K562 (cell line): Measurements from ENCODE around the gene CHRM1. TPM values are rescaled to one million over a fixed set of nuclear protein-coding genes. Genes with fewer than 3 reads are reported as not detected.

Experiments
- ATF3 ChIP-seq, 2 experiments: fragments of 450-650 bp in 1 of 2; sonication (generic) in 1 of 2; formaldehyde crosslinking in 1 of 2; IDR thresholded peaks in 1 of 2; conservative IDR thresholded peaks in 1 of 2; 2 replicates each; pipeline versions ENCODE4 v1.6.1 to v1.8.1; 2016 to 2023; ENCODE audit warnings: mild to moderate bottlenecking in 2 of 2, moderate library complexity in 2 of 2, inconsistent platforms in 1 of 2, missing genetic modification reagents in 1 of 2
- E2F8 ChIP-seq: fragments of 450-650 bp; IDR thresholded peaks from 2 replicates; pipeline ENCODE4 v1.7.1; 2018; ENCODE audit warnings: mild to moderate bottlenecking, low read depth; ENCODE audit not compliant: partially characterized antibody
- HNRNPUL1 ChIP-seq: fragments of 200-400 bp; formaldehyde crosslinking; IDR thresholded peaks from 2 replicates; pipeline ENCODE4 v1.6.1; 2017; ENCODE audit warnings: low read length
- JUND ChIP-seq, 2 experiments: IDR thresholded peaks; 2 replicates in 1 of 2; 3 replicates in 1 of 2; pipeline ENCODE4 v1.6.1; 2011; ENCODE audit warnings: borderline replicate concordance in 2 of 2, low read depth in 2 of 2, low read length in 2 of 2, improper control_type of control experiment in 1 of 2, missing biosample characterization in 1 of 2, missing genetic modification characterization in 1 of 2, missing genetic modification reagents in 1 of 2
- KAT2B ChIP-seq: IDR thresholded peaks from one replicate; pipeline ENCODE4 v1.6.1; 2012; ENCODE audit warnings: low read depth, mild to moderate bottlenecking, control low read depth, inconsistent platforms, low read length, moderate library complexity
- MAZ ChIP-seq, 2 experiments: fragments of 450-650 bp in 1 of 2; sonication (generic) in 1 of 2; formaldehyde crosslinking; IDR thresholded peaks in 1 of 2; conservative IDR thresholded peaks in 1 of 2; 2 replicates each; pipeline versions ENCODE4 v1.4.0 to v1.5.0; 2020; ENCODE audit warnings: mild to moderate bottlenecking in 1 of 2, missing genetic modification reagents in 1 of 2
- MCM3 ChIP-seq: fragments of 450-650 bp; IDR thresholded peaks from 2 replicates; pipeline ENCODE4 v1.6.1; 2016
- MXI1 ChIP-seq: IDR thresholded peaks from 2 replicates; pipeline ENCODE4 v1.6.1; 2011; ENCODE audit warnings: low read depth, mild to moderate bottlenecking, improper control_type of control experiment, low read length
- NCOA2 ChIP-seq, 2 experiments: fragments of 450-650 bp; IDR thresholded peaks; 2 replicates each; pipeline ENCODE4 v1.6.1; 2018; ENCODE audit warnings: mild to moderate bottlenecking in 2 of 2, moderate library complexity in 1 of 2; ENCODE audit not compliant: partially characterized antibody in 2 of 2
- NCOA4 ChIP-seq: fragments of 450-650 bp; IDR thresholded peaks from 2 replicates; pipeline ENCODE4 v1.6.1; 2018; ENCODE audit warnings: mild to moderate bottlenecking; ENCODE audit not compliant: partially characterized antibody
- PRPF4 ChIP-seq: fragments of 200-400 bp; formaldehyde crosslinking; IDR thresholded peaks from one replicate; pipeline ENCODE4 v1.6.1; 2017; ENCODE audit warnings: low read length, low read depth, mild to moderate bottlenecking; ENCODE audit not compliant: insufficient read depth, poor library complexity, severe bottlenecking
- RBM17 ChIP-seq: fragments of 200-400 bp; formaldehyde crosslinking; IDR thresholded peaks from 2 replicates; pipeline ENCODE4 v1.6.1; 2017; ENCODE audit warnings: low read depth, mild to moderate bottlenecking, low read length, borderline replicate concordance
- SMARCE1 ChIP-seq: fragments of 450-650 bp; IDR thresholded peaks from 2 replicates; pipeline ENCODE4 v1.7.1; 2016; ENCODE audit warnings: mild to moderate bottlenecking
- ZC3H8 ChIP-seq: fragments of 450-650 bp; IDR thresholded peaks from 2 replicates; pipeline ENCODE4 v1.6.1; 2017
- polyA plus RNA-seq, 8 experiments: library from polyadenylated mRNA; depleted of rRNA in 4 of 8; stranded (reverse) in 5 of 8; unstranded in 3 of 8; fragments of >200 nt; fragmentation: Nextera tagmentation in 2 of 8; fragmentation: Illumina TruSeq in 1 of 8; extraction: Ambion mirVana in 2 of 8; extraction: Trizol in 1 of 8; gene quantifications; 2 replicates each; pipeline versions ENCODE4 v1.2.1 to v1.2.3, GENCODE V29; 2011 to 2014; ENCODE audit warnings: inconsistent platforms in 1 of 8, missing spikeins in 1 of 8
- total RNA-seq, 7 experiments: library from RNA; depleted of rRNA in 6 of 7; stranded (reverse); fragments of >200 nt in 6 of 7; fragmentation: Illumina TruSeq in 2 of 7; extraction: Trizol in 2 of 7; gene quantifications; 2 replicates each; pipeline versions ENCODE4 v1.2.1 to v1.2.3, GENCODE V29; 2011 to 2021; ENCODE audit warnings: low replicate concordance in 1 of 7
- TF ChIP-seq, protein P1 (sequence below): IDR thresholded peaks from 2 replicates; pipeline ENCODE4 v1.6.1; 2012; ENCODE audit warnings: low read depth, low read length, improper control_type of control experiment, borderline replicate concordance
- TF ChIP-seq, protein P2 (sequence below): fragments of 150-350 bp; IDR thresholded peaks from 2 replicates; pipeline ENCODE4 v1.6.1; 2014; ENCODE audit warnings: low read depth, mild to moderate bottlenecking, low read length, borderline replicate concordance

Gene CHRM1
- total and polyA plus RNA-seq, 9 of the 15 experiments (the other 6 are each of a cell fraction or from before 2014, with no cell fraction given) = not detected

DNA sequence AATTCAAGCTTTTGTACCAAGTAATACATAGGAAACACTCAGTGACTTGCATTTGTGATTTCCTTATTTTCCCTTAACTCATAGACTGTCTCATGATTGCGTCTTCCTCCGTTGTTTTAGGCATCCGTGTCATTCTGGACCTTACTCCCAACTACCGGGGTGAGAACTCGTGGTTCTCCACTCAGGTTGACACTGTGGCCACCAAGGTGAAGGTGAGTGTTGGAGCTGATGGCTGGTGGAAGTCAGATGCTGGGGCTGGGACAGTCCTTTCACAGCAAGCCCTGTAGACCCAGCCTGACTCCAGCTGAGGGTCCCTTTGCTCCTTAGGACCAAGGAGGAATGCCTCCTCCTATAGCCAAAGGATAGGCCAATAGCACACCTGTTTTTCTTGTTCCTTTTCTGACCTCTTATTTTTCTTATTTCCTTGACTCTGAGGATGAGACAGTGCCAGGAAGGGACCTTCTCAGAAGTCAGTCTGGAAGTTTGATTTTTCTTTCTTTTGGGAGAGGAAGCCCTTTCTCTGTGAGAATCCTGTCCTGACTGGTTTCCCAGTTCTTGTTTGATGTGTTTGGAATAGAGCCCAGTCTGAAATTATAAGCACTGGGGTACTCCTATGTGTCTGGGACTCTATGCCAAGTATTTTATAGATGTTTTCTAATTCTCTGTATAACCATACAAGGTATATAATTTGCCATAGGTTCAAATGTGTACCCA, 38.2 kb downstream of the CHRM1 start (continued):
- TF ChIP-seq HNRNPUL1 (no peak), RBM17 (no peak), MAZ (CRISPR knock-in tag; conservative IDR thresholded peaks at IDR 0.05 in 1 of 2, IDR thresholded peaks at IDR 0.05 in 1 of 2) (peak; percentile 14 to 41; a peak in 1 of 4 replicates), PRPF4 (no peak), NCOA2 (IDR thresholded peaks at IDR 0.05; ENCODE audit: partially characterized antibody in 2 of 2) (no peak), SMARCE1 (0 out of 2 replicates have a peak, but pooled peaks have one; percentile 7), NCOA4 (no peak), MXI1 (no peak), ATF3 (IDR thresholded peaks at IDR 0.05) (no peak), ATF3 (CRISPR knock-in tag; conservative IDR thresholded peaks at IDR 0.05) (0 out of 2 replicates have a peak, but pooled peaks have one; percentile 35), ZC3H8 (no peak), JUND (IDR thresholded peaks at IDR 0.05; ENCODE audit: borderline replicate concordance, low read depth, low read length) (no peak), JUND (tag; IDR thresholded peaks at IDR 0.05; ENCODE audit: borderline replicate concordance, low read depth, low read length) (0 out of 3 replicates have a peak, but pooled peaks have one; percentile 38), E2F8 (no peak), KAT2B (no peak), MCM3 (no peak)
- TF ChIP-seq, protein P1, sequence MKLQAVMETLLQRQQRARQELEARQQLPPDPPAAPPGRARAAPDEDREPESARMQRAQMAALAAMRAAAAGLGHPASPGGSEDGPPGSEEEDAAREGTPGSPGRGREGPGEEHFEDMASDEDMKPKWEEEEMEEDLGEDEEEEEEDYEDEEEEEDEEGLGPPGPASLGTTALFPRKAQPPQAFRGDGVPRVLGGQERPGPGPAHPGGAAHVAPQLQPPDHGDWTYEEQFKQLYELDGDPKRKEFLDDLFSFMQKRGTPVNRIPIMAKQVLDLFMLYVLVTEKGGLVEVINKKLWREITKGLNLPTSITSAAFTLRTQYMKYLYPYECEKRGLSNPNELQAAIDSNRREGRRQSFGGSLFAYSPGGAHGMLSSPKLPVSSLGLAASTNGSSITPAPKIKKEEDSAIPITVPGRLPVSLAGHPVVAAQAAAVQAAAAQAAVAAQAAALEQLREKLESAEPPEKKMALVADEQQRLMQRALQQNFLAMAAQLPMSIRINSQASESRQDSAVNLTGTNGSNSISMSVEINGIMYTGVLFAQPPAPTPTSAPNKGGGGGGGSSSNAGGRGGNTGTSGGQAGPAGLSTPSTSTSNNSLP = no peak
- TF ChIP-seq, protein P2, sequence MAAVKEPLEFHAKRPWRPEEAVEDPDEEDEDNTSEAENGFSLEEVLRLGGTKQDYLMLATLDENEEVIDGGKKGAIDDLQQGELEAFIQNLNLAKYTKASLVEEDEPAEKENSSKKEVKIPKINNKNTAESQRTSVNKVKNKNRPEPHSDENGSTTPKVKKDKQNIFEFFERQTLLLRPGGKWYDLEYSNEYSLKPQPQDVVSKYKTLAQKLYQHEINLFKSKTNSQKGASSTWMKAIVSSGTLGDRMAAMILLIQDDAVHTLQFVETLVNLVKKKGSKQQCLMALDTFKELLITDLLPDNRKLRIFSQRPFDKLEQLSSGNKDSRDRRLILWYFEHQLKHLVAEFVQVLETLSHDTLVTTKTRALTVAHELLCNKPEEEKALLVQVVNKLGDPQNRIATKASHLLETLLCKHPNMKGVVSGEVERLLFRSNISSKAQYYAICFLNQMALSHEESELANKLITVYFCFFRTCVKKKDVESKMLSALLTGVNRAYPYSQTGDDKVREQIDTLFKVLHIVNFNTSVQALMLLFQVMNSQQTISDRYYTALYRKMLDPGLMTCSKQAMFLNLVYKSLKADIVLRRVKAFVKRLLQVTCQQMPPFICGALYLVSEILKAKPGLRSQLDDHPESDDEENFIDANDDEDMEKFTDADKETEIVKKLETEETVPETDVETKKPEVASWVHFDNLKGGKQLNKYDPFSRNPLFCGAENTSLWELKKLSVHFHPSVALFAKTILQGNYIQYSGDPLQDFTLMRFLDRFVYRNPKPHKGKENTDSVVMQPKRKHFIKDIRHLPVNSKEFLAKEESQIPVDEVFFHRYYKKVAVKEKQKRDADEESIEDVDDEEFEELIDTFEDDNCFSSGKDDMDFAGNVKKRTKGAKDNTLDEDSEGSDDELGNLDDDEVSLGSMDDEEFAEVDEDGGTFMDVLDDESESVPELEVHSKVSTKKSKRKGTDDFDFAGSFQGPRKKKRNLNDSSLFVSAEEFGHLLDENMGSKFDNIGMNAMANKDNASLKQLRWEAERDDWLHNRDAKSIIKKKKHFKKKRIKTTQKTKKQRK = no peak
